HUES6 (cell line): ENCODE data around the gene ADK.

Experiments used
- H3K27ac ChIP-seq: 2 replicates; pipeline ENCODE4 v1.7.0; 2013; ENCODE audit warnings: low read depth, mild to moderate bottlenecking, low read length, inconsistent platforms
- H3K27me3 ChIP-seq: 2 replicates; pipeline ENCODE4 v1.6.1; 2013; ENCODE audit warnings: low read length; ENCODE audit not compliant: control insufficient read depth, insufficient read depth
- H3K36me3 ChIP-seq: 2 replicates; pipeline ENCODE4 v1.6.1; 2013; ENCODE audit warnings: low read length; ENCODE audit not compliant: control insufficient read depth, insufficient read depth
- H3K4me1 ChIP-seq: 2 replicates; pipeline ENCODE4 v1.6.1; 2013; ENCODE audit warnings: low read length; ENCODE audit not compliant: control insufficient read depth, insufficient read depth
- H3K4me3 ChIP-seq: 2 replicates; pipeline ENCODE4 v1.5.1; 2013; ENCODE audit warnings: low read depth, low read length
- H3K9ac ChIP-seq: one replicate; pipeline ENCODE4 v1.6.1; 2013; ENCODE audit warnings: mild to moderate bottlenecking, low read length
- H3K9me3 ChIP-seq: 2 replicates; pipeline ENCODE4 v1.6.1; 2013; ENCODE audit warnings: low read depth, low read length; ENCODE audit not compliant: control insufficient read depth, insufficient read depth

The ADK gene

GRCh38 chr10:74234569-74234968 is 83.5 kb downstream of the ADK start:
- Histone ChIP-seq H3K4me1 (no peaks in the 10 kb centered on the region), H3K9me3 (no peaks in the 10 kb centered on the region), H3K4me3 (no peak overlapping the region), H3K9ac (no peak overlapping the region), H3K27ac (no peak overlapping the region), H3K27me3 (no peaks in the 10 kb centered on the region), H3K36me3 (no peaks in the 10 kb centered on the region)

GRCh38 chr10:74238031-74238431 is 87.0 kb downstream of the ADK start:
- H3K4me3 ChIP-seq = no peak overlapping the region
- no peak overlapping the region for H3K9ac ChIP-seq
- no peak overlapping the region for H3K27ac ChIP-seq
- peaks cover 3% of the 10 kb centered on the region for H3K36me3 ChIP-seq
- no peaks in the 10 kb centered on the region for H3K4me1 ChIP-seq
- H3K9me3 ChIP-seq = no peaks in the 10 kb centered on the region
- H3K27me3 ChIP-seq = no peaks in the 10 kb centered on the region

DNA sequence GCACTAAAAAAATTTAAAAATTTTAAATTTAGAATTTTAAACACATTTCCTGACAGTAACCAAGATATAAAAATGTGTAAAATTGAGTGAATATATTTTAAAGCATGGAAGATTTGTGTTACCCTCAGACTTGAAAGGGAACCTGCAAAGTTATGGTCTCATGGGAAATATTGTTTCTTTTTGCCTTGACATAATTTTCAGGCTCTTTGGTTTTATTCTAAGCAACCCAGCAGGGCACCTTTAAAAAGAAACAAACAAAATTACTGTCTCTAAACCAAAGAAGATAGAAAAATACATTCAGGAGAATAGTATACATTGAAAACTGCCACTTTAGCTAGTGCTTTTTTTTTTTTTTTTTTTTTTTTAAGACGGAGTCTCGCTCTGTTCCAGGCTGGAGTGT is 87.5 kb downstream of the ADK start:
- Histone ChIP-seq H3K9me3 (no peaks in the 10 kb centered on the region), H3K36me3 (peaks cover 3% of the 10 kb centered on the region), H3K27me3 (no peaks in the 10 kb centered on the region), H3K4me1 (no peaks in the 10 kb centered on the region), H3K27ac (no peak overlapping the region), H3K9ac (no peak overlapping the region), H3K4me3 (no peak overlapping the region)

- no peak overlapping the region for H3K9ac ChIP-seq
- peaks cover 3% of the 10 kb centered on the region for H3K36me3 ChIP-seq
- H3K27me3 ChIP-seq = no peaks in the 10 kb centered on the region
Observed at GRCh38 chr10:74243067-74243466, 92.0 kb downstream of the ADK start.

DNA sequence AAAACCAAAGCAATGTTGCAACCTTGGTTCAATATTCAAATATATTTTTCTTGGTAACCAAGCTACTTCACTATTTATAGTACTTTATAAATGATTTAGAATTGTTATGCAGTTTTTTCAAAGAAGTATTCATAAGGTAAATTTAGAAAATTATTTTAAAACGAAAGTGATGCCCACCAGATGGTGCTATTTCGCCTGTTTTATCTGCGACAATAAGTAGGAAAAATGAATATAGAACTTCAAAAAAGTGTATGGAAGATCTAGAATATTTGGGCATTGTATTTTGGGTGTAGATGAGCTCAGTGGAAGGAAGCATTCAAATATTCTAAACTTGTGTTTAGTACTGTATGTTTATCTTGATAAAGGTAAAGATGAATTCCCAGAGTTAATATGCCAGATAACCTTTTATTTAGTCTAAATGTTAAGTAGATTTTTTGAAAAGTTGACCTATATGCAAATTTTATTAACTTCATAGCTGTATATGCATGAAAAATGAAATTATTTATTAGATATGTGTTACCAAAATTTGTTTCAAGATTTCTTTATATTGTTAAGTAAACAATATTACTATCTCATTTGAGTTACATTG is 93.2 kb downstream of the ADK start:
- Histone ChIP-seq H3K27ac (no peak overlapping the region), H3K9ac (no peak overlapping the region), H3K4me1 (no peaks in the 10 kb centered on the region), H3K9me3 (no peaks in the 10 kb centered on the region), H3K27me3 (no peaks in the 10 kb centered on the region), H3K36me3 (peaks cover 3% of the 10 kb centered on the region), H3K4me3 (no peak overlapping the region)

More at GRCh38 chr10:74243067-74243466, 92.0 kb downstream of the ADK start:
- no peak overlapping the region for H3K4me3 ChIP-seq
- no peak overlapping the region for H3K27ac ChIP-seq
- no peaks in the 10 kb centered on the region for H3K4me1 ChIP-seq
- H3K9me3 ChIP-seq = no peaks in the 10 kb centered on the region

- Histone ChIP-seq H3K9ac (no peak overlapping the region), H3K27me3 (no peaks in the 10 kb centered on the region), H3K27ac (no peak overlapping the region), H3K4me3 (no peak overlapping the region), H3K9me3 (no peaks in the 10 kb centered on the region), H3K4me1 (no peaks in the 10 kb centered on the region), H3K36me3 (peaks cover 3% of the 10 kb centered on the region)
Observed at GRCh38 chr10:74244807-74245206, 93.8 kb downstream of the ADK start.

- Histone ChIP-seq H3K4me1 (no peaks in the 10 kb centered on the region), H3K36me3 (peaks cover 3% of the 10 kb centered on the region), H3K27ac (no peak overlapping the region), H3K27me3 (no peaks in the 10 kb centered on the region), H3K4me3 (no peak overlapping the region), H3K9ac (no peak overlapping the region), H3K9me3 (no peaks in the 10 kb centered on the region)
Observed at GRCh38 chr10:74246495-74246894, 95.5 kb downstream of the ADK start.

DNA sequence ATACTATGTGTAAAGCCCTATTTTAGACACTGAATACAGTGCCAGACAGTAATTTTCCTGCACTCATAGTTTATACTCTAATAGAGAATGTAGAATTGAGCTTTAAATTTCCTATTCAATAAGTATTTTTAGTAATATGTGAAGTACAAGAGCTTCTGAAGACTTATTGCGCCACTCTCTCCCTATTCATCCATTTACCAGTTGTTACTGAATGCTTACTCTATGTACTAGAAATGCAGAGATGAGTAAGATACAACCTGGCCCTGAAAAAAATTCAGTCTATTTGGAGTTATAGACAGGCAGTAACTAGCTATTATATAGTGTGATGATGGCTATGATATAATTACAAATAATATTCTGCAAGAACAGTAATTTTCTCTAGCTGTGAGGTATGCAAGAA is 98.8 kb downstream of the ADK start:
- Histone ChIP-seq H3K9ac (no peak overlapping the region), H3K27me3 (no peaks in the 10 kb centered on the region), H3K4me1 (peaks cover 2% of the 10 kb centered on the region; the same call in 1 of the 2 replicates), H3K9me3 (no peaks in the 10 kb centered on the region), H3K4me3 (no peak overlapping the region), H3K27ac (no peak overlapping the region), H3K36me3 (no peaks in the 10 kb centered on the region)

DNA sequence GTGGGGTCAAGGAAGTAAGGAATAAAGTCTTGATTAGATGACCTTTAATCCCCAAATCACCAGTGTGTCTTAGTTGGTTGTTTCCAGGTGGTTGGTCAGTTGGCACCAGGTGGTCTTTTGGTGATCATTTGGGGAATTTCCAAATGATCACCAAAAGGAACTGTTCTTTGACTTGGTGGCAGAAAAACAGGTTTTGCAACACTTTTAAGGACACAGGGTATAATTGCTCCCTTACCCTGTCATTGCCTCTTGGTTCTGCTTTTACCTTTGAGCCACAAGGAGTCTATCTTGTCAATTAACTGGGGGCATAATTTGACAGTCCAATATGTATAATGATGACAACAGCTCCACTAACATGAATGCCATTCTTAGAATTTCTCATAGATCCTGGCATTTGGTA is 104.2 kb downstream of the ADK start:
- Histone ChIP-seq H3K27ac (no peak overlapping the region), H3K4me1 (peaks cover 7% of the 10 kb centered on the region; the same call in 1 of the 2 replicates)

GRCh38 chr10:74255888-74256357 is 104.9 kb downstream of the ADK start:
- no peaks in the 10 kb centered on the region for H3K36me3 ChIP-seq
- no peaks in the 10 kb centered on the region for H3K9me3 ChIP-seq
- no peak overlapping the region for H3K4me3 ChIP-seq
- H3K9ac ChIP-seq = no peak overlapping the region
- H3K27ac ChIP-seq = no peak overlapping the region
- no peaks in the 10 kb centered on the region for H3K27me3 ChIP-seq
- H3K4me1 ChIP-seq = peaks cover 7% of the 10 kb centered on the region; the same call in 1 of the 2 replicates

More for the DNA sequence above, 104.2 kb downstream of the ADK start:
- H3K4me3 ChIP-seq = no peak overlapping the region
- H3K27me3 ChIP-seq = no peaks in the 10 kb centered on the region
- no peaks in the 10 kb centered on the region for H3K9me3 ChIP-seq
- no peaks in the 10 kb centered on the region for H3K36me3 ChIP-seq
- no peak overlapping the region for H3K9ac ChIP-seq

- H3K9ac ChIP-seq = no peak overlapping the region
- H3K4me1 ChIP-seq = no peaks in the 10 kb centered on the region
- no peaks in the 10 kb centered on the region for H3K27me3 ChIP-seq
- H3K9me3 ChIP-seq = no peaks in the 10 kb centered on the region
- no peaks in the 10 kb centered on the region for H3K36me3 ChIP-seq
- no peak overlapping the region for H3K27ac ChIP-seq
- no peak overlapping the region for H3K4me3 ChIP-seq
Observed at GRCh38 chr10:74262856-74263255, 111.8 kb downstream of the ADK start.
